Kidney (tissue), 22 donors: ENCODE data around the gene TMEM43. TPM values are rescaled to one million over a fixed set of nuclear protein-coding genes. Genes with fewer than 3 reads are reported as not detected.
"Not testable (repeated sequence)": the region's sequence is repeated elsewhere in the genome, so short reads cannot be mapped to it uniquely, and the experiment has no call there.

ENCODE experiments used
- DNase-seq, 5 donors: peaks; one replicate each; pipeline ENCODE4 v3.0.0-alpha.2; 2013 to 2020
- FAIRE-seq: peaks from 2 replicates; lab custom pipeline; 2012; peaks lifted over from hg19 to GRCh38; lab: Jason Lieb, UNC
- H3K27ac ChIP-seq, 2 donors: one replicate each; pipeline ENCODE4 v1.7.0; 2013; ENCODE audit warnings: low read depth in 2 of 2, low read length in 2 of 2, inconsistent platforms in 1 of 2
- H3K27me3 ChIP-seq: one replicate; pipeline ENCODE4 v1.7.1; 2013; ENCODE audit warnings: low read length, inconsistent platforms; ENCODE audit not compliant: control insufficient read depth, insufficient read depth
- H3K36me3 ChIP-seq, 3 donors: one replicate each; pipeline versions ENCODE4 v1.7.0 to v1.7.1; 2013; ENCODE audit warnings: low read length in 3 of 3, control low read depth in 1 of 3, inconsistent platforms in 1 of 3; ENCODE audit not compliant: insufficient read depth in 3 of 3, control insufficient read depth in 2 of 3
- H3K4me1 ChIP-seq, 3 donors: one replicate each; pipeline versions ENCODE4 v1.7.0 to v1.7.1; 2013; ENCODE audit warnings: low read length in 3 of 3, inconsistent platforms in 1 of 3, low read depth in 1 of 3; ENCODE audit not compliant: control insufficient read depth in 2 of 3, insufficient read depth in 2 of 3
- H3K4me3 ChIP-seq, 3 donors: one replicate each; pipeline versions ENCODE4 v1.7.0 to v1.8.1; 2013; ENCODE audit warnings: low read length in 3 of 3, control low read depth in 1 of 3, inconsistent platforms in 1 of 3
- H3K9ac ChIP-seq, 3 donors: one replicate each; pipeline versions ENCODE4 v1.7.0 to v1.7.1; 2013; ENCODE audit warnings: low read length in 3 of 3, control low read depth in 1 of 3, inconsistent platforms in 1 of 3
- H3K9me3 ChIP-seq, 3 donors: one replicate each; pipeline versions ENCODE4 v1.7.0 to v1.7.1; 2013; ENCODE audit warnings: low read length in 3 of 3, control low read depth in 1 of 3, inconsistent platforms in 1 of 3; ENCODE audit not compliant: control insufficient read depth in 2 of 3, insufficient read depth in 1 of 3
- intact Hi-C: fragments of 100-400 bp; cut with DNase I; formaldehyde crosslinking; loops from one replicate; pipeline ENCODE4 v1.11.1; 2022
- long read RNA-seq, 10 donors: library from polyadenylated mRNA in 1 of 10; unstranded in 1 of 10; transcript quantifications; one replicate each; pipeline ENCODE4 v2.0.0 and lab custom pipeline, GENCODE V29; 2021 to 2026
- polyA plus RNA-seq: library from polyadenylated mRNA; stranded (reverse); fragments of 350-450 nt; fragmentation: Illumina TruSeq; extraction: RNeasy Lipid Tissue Mini Kit (QIAGEN cat#74804); gene quantifications from one replicate; pipeline ENCODE4 v1.2.3, GENCODE V29; 2014; ENCODE audit warnings: low read depth, low replicate concordance; ENCODE audit not compliant: insufficient read depth
- total RNA-seq: library from RNA; stranded (reverse); fragmentation: NEBNext Ultra II Directional; extraction: Animal tissue kit (Norgen Biotek cat#: 25700); gene quantifications from one replicate; pipeline ENCODE4 v1.2.1, GENCODE V29; 2021
- TF ChIP-seq, protein P1 (sequence below): IDR thresholded peaks from 3 replicates; pipeline ENCODE4 v1.5.1; 2012; ENCODE audit warnings: mild to moderate bottlenecking, moderate library complexity, borderline replicate concordance; ENCODE audit not compliant: insufficient read depth; ENCODE audit errors: extremely low read depth
- donor health status: control.
- donor health status: control.
- donor health status: control.
- donor health status: control.
- donor health status: control.
- donor health status: DM: yes; HTN: yes; CAD: no.
- donor health status: Normal renal cell carcinoma (clear cell type).

The TMEM43 gene, protein sequence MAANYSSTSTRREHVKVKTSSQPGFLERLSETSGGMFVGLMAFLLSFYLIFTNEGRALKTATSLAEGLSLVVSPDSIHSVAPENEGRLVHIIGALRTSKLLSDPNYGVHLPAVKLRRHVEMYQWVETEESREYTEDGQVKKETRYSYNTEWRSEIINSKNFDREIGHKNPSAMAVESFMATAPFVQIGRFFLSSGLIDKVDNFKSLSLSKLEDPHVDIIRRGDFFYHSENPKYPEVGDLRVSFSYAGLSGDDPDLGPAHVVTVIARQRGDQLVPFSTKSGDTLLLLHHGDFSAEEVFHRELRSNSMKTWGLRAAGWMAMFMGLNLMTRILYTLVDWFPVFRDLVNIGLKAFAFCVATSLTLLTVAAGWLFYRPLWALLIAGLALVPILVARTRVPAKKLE
- total RNA-seq (86.5 TPM), polyA plus RNA-seq (27.6 TPM)
- long read RNA-seq, donor 1, transcript TMEM43-201 (12 exons, 3,341 nt), result major isoform, 9 of 43 reads
- long read RNA-seq, donor 1, partial matches to known transcripts, result 34 of 43 reads
- long read RNA-seq, donor 1, other reads (novel, unspliced or antisense), result 0 of 43 reads
- long read RNA-seq, donor 2, transcript TMEM43-201 (12 exons, 3,341 nt), result major isoform, 10 of 10 reads
- long read RNA-seq, donor 2, partial matches to known transcripts, result 0 of 10 reads
- long read RNA-seq, donor 2, other reads (novel, unspliced or antisense), result 0 of 10 reads
- long read RNA-seq, donor 3, transcript TMEM43-201 (12 exons, 3,341 nt), result major isoform, 17 of 17 reads
- long read RNA-seq, donor 3, partial matches to known transcripts, result 0 of 17 reads
- long read RNA-seq, donor 3, other reads (novel, unspliced or antisense), result 0 of 17 reads
- long read RNA-seq, donor 4, transcript TMEM43-201 (12 exons, 3,341 nt), result major isoform, 13 of 13 reads
- long read RNA-seq, donor 4, partial matches to known transcripts, result 0 of 13 reads
- long read RNA-seq, donor 4, other reads (novel, unspliced or antisense), result 0 of 13 reads
- long read RNA-seq, donor 5, result 0 reads
- long read RNA-seq, donor 6, partial matches to known transcripts, result 0 of 3 reads
- long read RNA-seq, donor 6, other reads (novel, unspliced or antisense), result 0 of 3 reads
- long read RNA-seq, donor 7, transcript TMEM43-201 (12 exons, 3,341 nt), result major isoform, 89 of 113 reads
- long read RNA-seq, donor 7, partial matches to known transcripts, result 20 of 113 reads
- long read RNA-seq, donor 7, other reads (novel, unspliced or antisense), result 4 of 113 reads
- long read RNA-seq, donor 8, transcript TMEM43-201 (12 exons, 3,341 nt), result major isoform, 15 of 15 reads
- long read RNA-seq, donor 8, partial matches to known transcripts, result 0 of 15 reads
- long read RNA-seq, donor 8, other reads (novel, unspliced or antisense), result 0 of 15 reads
- long read RNA-seq, donor 9, partial matches to known transcripts, result 0 of 4 reads
- long read RNA-seq, donor 9, other reads (novel, unspliced or antisense), result 0 of 4 reads
- long read RNA-seq, donor 10, partial matches to known transcripts, result 18 of 21 reads
- long read RNA-seq, donor 10, other reads (novel, unspliced or antisense), result 0 of 21 reads

DNA sequence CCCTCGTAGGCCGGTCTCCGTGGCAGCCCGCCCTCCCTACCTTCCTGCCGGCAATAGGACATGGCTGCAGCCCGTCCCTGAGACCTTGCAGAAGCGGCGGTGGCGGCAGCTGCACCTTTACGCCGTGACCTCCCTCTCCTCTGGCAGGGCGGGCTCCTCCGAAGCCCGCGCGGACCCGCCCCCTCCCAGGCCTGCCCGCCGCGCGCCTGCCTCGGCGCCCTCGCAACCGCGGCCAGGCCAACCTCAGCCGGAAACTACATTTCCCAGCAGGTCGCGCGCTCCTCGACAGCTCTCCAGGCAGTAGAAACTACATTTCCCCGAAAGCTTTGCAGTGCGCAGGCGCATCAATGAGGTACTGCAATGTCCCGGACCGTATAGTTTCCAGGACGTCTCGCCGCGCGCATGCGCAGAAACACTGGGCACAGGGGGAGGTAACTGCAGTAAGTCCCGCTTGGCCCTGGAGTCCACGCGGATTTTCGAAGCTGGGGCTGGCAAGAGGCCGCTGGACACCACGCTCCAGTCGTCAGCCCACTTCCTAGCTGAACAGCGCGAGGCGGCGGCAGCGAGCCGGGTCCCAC lies at the start of gene TMEM43, which contains the start of gene CHCHD4:
TSS of gene TMEM43 (plus strand) at position 438 of the 578 bp plus-strand sequence. CDS start 142 bp downstream, outside the sequence.
TSS of gene CHCHD4 (minus strand) at position 256 of the 578 bp plus-strand sequence. CDS start at position 62, 194 bp downstream.
- TF ChIP-seq, protein P1, sequence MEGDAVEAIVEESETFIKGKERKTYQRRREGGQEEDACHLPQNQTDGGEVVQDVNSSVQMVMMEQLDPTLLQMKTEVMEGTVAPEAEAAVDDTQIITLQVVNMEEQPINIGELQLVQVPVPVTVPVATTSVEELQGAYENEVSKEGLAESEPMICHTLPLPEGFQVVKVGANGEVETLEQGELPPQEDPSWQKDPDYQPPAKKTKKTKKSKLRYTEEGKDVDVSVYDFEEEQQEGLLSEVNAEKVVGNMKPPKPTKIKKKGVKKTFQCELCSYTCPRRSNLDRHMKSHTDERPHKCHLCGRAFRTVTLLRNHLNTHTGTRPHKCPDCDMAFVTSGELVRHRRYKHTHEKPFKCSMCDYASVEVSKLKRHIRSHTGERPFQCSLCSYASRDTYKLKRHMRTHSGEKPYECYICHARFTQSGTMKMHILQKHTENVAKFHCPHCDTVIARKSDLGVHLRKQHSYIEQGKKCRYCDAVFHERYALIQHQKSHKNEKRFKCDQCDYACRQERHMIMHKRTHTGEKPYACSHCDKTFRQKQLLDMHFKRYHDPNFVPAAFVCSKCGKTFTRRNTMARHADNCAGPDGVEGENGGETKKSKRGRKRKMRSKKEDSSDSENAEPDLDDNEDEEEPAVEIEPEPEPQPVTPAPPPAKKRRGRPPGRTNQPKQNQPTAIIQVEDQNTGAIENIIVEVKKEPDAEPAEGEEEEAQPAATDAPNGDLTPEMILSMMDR, result no peak
- Histone ChIP-seq H3K9ac (peak within 1 kb of the TSS; percentile 63 to 79 (median 64)), H3K4me3 (peak within 1 kb of the TSS; percentile 73 to 88 (median 74)), H3K9me3 (no peaks in the 10 kb centered on the region), H3K36me3 (peaks cover 3 to 5% (median 3%) of the 10 kb centered on the region in 3 donors), H3K27me3 (no peaks in the 10 kb centered on the region), H3K27ac (peak within 1 kb of the TSS; percentile 66 to 86), H3K4me1 (peaks cover 0 to 38% (median 19%) of the 10 kb centered on the region in 3 donors)
- DNase-seq (peak; percentile 99 to 100 (median 100)), FAIRE-seq (no peak)
- intact Hi-C loops, result no loop called here

DNA sequence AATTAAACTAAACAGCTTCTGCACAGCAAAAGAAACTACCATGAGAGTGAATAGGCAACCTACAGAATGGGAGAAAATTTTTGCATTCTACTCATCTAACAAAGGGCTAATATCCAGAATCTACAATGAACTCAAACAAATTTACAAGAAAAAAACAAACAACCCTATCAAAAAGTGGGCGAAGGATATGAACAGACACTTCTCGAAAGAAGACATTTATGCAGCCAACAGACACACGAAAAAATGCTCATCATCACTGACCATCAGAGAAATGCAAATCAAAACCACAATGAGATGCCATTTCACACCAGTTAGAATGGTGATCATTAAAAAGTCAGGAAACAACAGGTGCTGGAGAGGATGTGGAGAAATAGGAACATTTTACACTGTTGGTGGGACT lies 49.6 kb upstream of the TMEM43 start:
- FAIRE-seq, H3K27me3 ChIP-seq, H3K9ac ChIP-seq, H3K27ac ChIP-seq, DNase-seq, intact Hi-C loops, H3K36me3 ChIP-seq, H3K9me3 ChIP-seq, H3K4me1 ChIP-seq, H3K4me3 ChIP-seq: not testable (repeated sequence)

DNA sequence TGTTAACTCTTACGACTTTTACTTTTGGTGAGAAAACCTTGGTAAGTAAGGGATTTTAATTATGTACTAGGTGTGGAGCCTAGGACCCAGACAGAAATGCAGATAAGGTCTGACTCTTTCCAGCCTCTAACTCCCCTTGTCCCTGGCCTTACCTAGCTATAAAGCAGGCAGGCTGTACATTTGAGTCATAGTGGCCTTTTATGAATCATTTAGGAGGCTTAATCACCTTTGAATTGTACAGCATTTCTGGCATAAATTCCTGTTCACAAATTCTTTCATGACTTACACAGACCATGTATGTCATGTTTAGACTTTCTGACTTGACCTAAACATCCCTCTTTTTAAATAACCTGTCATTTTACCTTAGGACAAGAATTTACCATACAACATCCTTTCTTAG lies 47.5 kb upstream of the TMEM43 start:
- FAIRE-seq, result no peak
- Histone ChIP-seq H3K4me1 (no peaks in the 10 kb centered on the region), H3K36me3 (no peaks in the 10 kb centered on the region), H3K27me3 (no peaks in the 10 kb centered on the region), H3K9me3 (no peaks in the 10 kb centered on the region), H3K4me3 (no peak overlapping the region), H3K27ac (no peak overlapping the region), H3K9ac (no peak overlapping the region)
- no peak for DNase-seq
- TF ChIP-seq, protein P1, result no peak
- intact Hi-C loops, result no loop called here
